H54 (cell line): ENCODE results near the gene SRSF2.

Experiments
- DNase-seq: peaks from one replicate; pipeline ENCODE4 v3.0.0; 2011; ENCODE audit warnings: low spot score, mixed read lengths; ENCODE audit not compliant: insufficient read length
- FAIRE-seq: peaks from 3 replicates; lab custom pipeline; 2011; peaks lifted over from hg19 to GRCh38; lab: Jason Lieb, UNC
- POLR2A ChIP-seq: IDR thresholded peaks from 2 replicates; pipeline ENCODE4 v1.6.1; 2011; ENCODE audit warnings: low read depth, mild to moderate bottlenecking, low read length

Gene SRSF2

DNA sequence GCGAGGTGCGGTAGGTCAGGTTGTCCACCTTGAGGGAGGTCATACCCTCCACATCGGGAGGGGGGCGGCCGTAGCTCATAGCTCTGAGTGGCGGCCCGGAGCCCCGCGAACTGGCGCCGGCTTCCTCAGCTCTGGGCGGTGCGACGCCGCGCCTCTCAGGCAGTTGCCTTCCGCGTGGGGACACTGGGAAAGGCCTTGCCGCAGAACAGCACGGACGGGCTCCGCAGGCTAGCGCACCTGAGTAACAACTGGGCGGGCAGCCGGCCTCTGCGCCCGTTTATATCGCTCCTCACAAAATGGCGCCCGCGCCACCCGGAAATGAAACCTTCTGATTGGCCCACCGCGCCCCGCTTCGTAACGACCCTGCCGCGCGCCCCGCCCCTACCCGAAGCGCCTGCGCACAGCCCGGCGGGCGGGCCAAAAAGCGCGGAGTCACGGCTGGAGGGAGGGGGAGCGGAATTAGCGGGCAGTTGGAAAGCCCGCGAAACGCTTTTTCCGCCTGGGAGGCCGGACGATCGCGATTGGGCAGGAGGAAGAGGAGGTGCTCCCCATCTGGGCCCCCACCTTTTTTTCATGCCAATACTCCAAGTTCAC, at the start of gene SRSF2:
SRSF2 (minus strand) TSS at position 250 of the 594 bp plus-strand sequence; CDS start at position 79, 171 bp downstream.
- no peak for FAIRE-seq
- peak; percentile 100 for TF ChIP-seq POLR2A
- peak; percentile 80 for DNase-seq

DNA sequence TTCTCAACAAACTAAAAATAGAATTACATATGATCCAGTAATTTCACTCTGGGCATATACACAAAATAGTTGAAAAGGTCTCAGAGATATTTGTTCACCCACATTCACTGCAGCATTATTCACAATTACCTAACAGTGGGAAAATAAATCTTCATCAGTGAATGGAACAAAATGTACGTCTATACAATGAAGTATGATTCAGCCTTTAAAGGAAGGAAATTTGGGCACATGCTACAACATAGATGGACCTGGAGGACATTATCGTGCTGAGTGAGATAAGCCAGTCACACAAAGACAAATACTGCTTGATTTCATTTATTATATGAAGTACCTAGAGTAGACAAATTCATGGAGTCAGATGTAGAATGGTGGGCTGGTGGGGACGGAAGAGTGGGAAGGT, 47.8 kb upstream of the SRSF2 start:
- TF ChIP-seq POLR2A = no peak
- no peak for FAIRE-seq

DNA sequence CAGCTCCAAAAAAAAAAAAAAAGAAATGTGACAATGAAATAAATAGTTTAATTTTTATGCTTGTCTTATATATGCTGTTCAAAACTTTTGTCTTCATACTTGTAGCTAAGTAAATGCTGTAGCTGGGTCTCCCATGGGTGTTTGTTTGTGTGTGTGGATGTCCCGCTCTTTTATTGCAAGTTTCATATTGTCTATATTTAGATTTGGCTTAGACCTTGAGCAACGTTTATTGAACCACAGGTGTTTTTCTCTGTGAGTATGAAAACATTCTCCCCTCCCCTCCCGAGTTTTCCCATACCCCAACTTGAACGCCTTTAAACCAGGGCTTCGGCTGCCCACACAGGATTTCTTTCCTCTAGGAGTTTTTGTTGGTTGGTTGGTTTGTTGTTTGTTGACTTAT, 46.0 kb upstream of the SRSF2 start:
- FAIRE-seq (no peak), DNase-seq (no peak)
- TF ChIP-seq POLR2A = no peak

More for the DNA sequence above, 47.8 kb upstream of the SRSF2 start:
- DNase-seq = no peak

GRCh38 chr17:76781056-76781982, 44.2 kb upstream of the SRSF2 start:
- FAIRE-seq (no peak), DNase-seq (no peak)
- TF ChIP-seq POLR2A = no peak

DNA sequence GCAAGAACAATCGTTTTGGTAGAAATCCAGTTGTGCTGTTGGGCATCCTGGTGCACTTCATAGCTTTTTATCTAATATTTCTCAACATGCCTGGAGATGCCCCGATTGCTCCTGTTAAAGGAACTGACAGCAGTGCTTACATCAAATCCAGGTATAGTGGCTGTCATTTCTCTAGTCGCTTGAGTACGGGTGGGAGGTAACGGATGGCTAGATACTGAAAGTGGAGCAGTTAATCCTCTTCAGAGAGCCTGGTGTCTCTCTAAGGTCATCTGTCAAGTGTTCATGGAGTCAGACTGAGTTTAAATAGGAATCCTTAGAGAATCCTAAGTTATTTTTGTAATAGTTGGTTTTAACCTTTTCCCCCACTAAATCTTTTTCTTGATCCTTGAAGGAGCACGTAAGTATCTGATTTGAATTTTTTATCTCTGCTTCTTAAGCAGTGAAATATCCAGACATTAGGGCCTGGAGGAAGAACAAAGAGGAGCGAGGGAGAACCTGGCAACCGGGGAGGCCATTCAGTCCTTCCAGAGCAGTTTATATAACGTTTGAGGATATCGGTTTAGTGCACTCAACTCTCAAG, 38.0 kb upstream of the SRSF2 start:
- DNase-seq (no peak), FAIRE-seq (no peak)
- no peak for TF ChIP-seq POLR2A

DNA sequence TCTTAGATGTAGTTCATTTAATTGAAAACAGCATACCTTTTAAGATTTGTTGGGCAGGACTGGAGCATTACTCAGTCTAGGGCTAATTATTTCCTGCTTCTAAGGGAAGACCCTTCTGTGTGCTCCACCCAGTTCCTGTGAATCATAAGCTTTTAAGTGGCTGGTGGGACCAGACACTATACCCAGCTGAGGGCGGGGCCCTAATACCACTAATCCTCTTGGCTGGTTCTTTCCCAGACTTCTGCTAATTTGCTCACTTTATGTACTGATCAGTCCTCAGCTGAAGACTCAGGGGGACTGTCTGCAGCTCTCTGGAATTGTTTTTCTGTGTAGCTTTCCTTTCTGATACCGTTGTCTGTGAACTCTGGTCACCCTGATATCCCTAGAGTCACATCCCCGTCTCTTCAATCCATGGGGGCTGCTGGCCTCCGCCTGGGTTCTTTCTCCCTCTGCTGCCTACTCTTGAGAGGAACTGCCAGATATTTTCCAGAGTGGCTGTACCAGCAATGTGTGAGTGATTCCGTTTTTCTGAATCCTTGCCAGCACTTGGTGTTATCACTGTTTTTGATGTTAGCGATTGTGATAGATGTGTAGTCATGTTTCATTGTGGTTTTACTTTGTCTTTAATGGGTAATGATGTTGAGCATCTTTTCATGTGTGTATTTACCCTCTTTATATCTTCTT, 35.9 kb upstream of the SRSF2 start:
- DNase-seq = peak; percentile 57
- FAIRE-seq = peak; percentile 67
- no peak for TF ChIP-seq POLR2A

DNA sequence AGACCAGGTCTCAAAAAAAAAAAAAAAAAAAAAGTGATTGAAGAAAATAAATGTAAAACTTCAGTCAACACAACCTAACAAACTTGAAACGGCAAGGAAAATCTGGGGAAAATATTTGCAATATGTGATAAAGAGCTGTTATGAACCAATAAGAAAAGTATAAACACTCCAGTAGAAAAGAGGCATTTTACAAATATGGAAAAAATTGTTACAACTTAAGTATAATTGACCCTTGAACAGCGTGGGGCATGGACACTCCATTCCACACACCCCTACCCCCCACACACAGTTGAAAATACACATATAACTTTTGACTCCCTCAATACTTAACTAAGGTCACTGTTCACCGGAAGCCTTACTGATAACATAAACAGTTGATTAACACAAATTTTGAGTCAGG, 21.4 kb upstream of the SRSF2 start:
- DNase-seq = no peak
- no peak for TF ChIP-seq POLR2A
- no peak for FAIRE-seq

GRCh38 chr17:76757256-76757655, 20.1 kb upstream of the SRSF2 start:
- FAIRE-seq = no peak
- no peak for DNase-seq
- TF ChIP-seq POLR2A = no peak

DNA sequence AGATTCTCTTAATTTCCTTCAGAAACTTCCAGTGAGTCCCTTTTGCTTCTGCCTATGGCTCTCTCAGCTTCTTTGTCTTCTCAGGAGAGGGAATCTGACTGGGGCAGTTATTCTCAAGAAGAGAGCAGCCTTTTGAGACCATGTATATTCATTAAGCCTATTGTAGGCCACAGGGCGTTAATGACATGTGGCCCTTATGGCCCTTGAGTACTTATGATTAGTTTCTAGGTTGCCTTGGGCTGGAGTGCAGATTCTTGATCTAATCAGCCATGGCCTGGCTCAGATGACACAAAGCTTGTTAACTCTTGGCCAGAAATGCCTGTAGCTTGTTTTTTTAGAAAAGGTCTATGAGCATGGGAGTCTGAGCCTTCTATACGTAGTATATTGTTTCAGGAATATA, 18.2 kb upstream of the SRSF2 start:
- DNase-seq = no peak
- FAIRE-seq = no peak
- no peak for TF ChIP-seq POLR2A

- TF ChIP-seq POLR2A = no peak
- DNase-seq = no peak
- FAIRE-seq = no peak
Measured at GRCh38 chr17:76753061-76753961, 16.2 kb upstream of the SRSF2 start.

DNA sequence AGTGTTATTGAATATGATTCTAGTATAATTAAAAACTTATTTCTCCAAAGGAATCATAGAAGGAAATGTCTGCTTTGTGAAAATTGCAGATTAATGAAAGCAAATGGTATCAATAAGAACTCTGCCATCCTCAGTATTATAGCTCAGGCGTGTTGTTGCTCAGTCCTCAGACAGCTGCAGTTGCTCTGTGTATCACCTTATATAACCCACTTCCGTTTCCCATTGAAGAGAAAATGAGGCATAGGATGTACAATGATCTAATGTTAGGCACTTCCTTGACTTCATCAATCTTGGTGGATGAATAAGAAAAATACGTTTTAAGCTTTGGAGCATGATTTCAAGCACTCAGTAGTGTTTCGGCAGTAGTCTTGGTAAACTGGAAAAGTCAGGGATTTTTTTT, 14.9 kb upstream of the SRSF2 start:
- FAIRE-seq (no peak), DNase-seq (no peak)
- no peak for TF ChIP-seq POLR2A

DNA sequence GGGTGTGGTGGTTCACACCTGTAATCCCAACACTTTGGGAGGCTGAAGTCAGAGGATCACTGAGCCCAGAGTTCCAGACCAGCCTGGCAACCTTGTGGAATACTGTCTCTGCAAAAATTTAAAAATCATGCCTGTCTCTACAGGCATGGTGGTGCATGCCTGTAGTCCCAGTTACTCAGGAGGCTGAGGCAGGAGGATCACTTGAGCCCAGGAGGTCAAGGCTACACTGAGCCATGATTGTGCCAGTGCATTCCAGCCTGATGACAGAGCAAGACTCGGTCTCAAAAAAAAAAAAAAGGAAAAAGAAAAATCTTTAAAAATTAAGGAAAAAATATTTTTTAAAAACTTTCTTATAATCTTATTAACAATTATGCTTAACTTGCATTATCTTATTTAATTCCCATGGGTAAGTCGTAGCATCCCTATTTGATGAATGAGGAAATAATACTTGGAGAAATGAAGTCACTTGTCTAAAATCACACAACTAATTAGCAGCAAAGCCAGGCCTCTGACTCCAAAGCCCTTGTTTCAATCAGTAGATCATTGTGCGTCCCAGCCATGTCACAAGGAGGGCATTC, 14.4 kb upstream of the SRSF2 start:
- no peak for TF ChIP-seq POLR2A
- no peak for DNase-seq
- no peak for FAIRE-seq
